ENCODE data around the gene CACNA2D2.

CACNA2D2 gene

GRCh38 chr3:50530001-50530970, 26.9 kb upstream of the CACNA2D2 start:
- H3K27ac ChIP-seq = no peak overlapping the region
- no peaks in the 10 kb centered on the region for H3K36me3 ChIP-seq
- no peak overlapping the region for H3K4me2 ChIP-seq
- peaks cover 27% of the 10 kb centered on the region for H3K4me1 ChIP-seq
- no peak overlapping the region for H3K4me3 ChIP-seq
- no peaks in the 10 kb centered on the region for H3K9me3 ChIP-seq
- H3K9ac ChIP-seq = no peak overlapping the region
- H3K27me3 ChIP-seq = peaks cover 44% of the 10 kb centered on the region
- H4K20me1 ChIP-seq = peaks cover 25% of the 10 kb centered on the region; the same call in 1 of the 2 replicates
- TF ChIP-seq Cebpa-rat (IDR thresholded peaks at IDR 0.05) = no peak

GRCh38 chr3:50525987-50526386, 22.6 kb upstream of the CACNA2D2 start:
- H3K9ac ChIP-seq = no peak overlapping the region
- peaks cover 27% of the 10 kb centered on the region for H3K27me3 ChIP-seq
- H3K27ac ChIP-seq = no peak overlapping the region
- H3K9me3 ChIP-seq = no peaks in the 10 kb centered on the region
- TF ChIP-seq Cebpa-rat (IDR thresholded peaks at IDR 0.05) = no peak
- H3K4me3 ChIP-seq = no peak overlapping the region
- no peak overlapping the region for H3K4me2 ChIP-seq
- H3K4me1 ChIP-seq = peaks cover 23% of the 10 kb centered on the region
- no peaks in the 10 kb centered on the region for H3K36me3 ChIP-seq
- peaks cover 27% of the 10 kb centered on the region; the same call in 1 of the 2 replicates for H4K20me1 ChIP-seq

- H3K9me3 ChIP-seq = no peaks in the 10 kb centered on the region
- H3K4me3 ChIP-seq = no peak overlapping the region
- peaks cover 21% of the 10 kb centered on the region for H3K27me3 ChIP-seq
- no peak overlapping the region for H3K27ac ChIP-seq
- no peak for TF ChIP-seq Cebpa-rat (IDR thresholded peaks at IDR 0.05)
- H3K9ac ChIP-seq = no peak overlapping the region
- peaks cover 29% of the 10 kb centered on the region for H3K4me1 ChIP-seq
- H4K20me1 ChIP-seq = peaks cover 27% of the 10 kb centered on the region; the same call in 1 of the 2 replicates
- H3K36me3 ChIP-seq = no peaks in the 10 kb centered on the region
- no peak overlapping the region for H3K4me2 ChIP-seq
Measured at GRCh38 chr3:50525191-50525910, 21.9 kb upstream of the CACNA2D2 start.

DNA sequence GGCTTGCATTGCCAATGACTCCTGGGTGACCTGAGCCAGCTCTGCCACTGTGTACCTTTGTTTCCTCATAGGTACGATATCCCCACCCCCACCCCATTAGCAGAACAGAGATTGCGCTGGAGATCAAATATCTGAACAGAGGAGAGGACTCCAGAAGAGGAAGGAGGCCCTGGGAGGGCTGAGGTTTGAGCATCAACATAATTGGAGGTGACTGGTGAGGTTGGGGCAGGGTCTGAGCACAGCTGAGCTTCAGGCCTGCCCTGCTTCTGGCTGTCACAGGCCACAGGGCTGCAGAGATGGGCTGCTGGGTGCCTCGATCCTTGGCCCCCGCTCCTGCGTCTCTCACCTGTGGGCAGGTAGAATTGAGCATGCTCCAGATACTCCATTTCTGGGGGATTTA, 21.3 kb upstream of the CACNA2D2 start:
- Histone ChIP-seq H4K20me1 (peaks cover 27% of the 10 kb centered on the region; the same call in 1 of the 2 replicates), H3K4me1 (peaks cover 35% of the 10 kb centered on the region), H3K27ac (no peak overlapping the region)

GRCh38 chr3:50523279-50523811, 19.9 kb upstream of the CACNA2D2 start:
- Histone ChIP-seq H3K9ac (no peak overlapping the region), H3K4me1 (peaks cover 49% of the 10 kb centered on the region), H3K9me3 (no peaks in the 10 kb centered on the region), H3K27ac (no peak overlapping the region), H3K27me3 (peaks cover under 1% of the 10 kb centered on the region; the same call in 1 of the 2 replicates), H3K36me3 (no peaks in the 10 kb centered on the region), H4K20me1 (peaks cover 27% of the 10 kb centered on the region; the same call in 1 of the 2 replicates), H3K4me3 (no peak overlapping the region), H3K4me2 (peak overlapping the region; percentile 19)
- TF ChIP-seq Cebpa-rat (IDR thresholded peaks at IDR 0.05) = no peak

More for the DNA sequence above, 21.3 kb upstream of the CACNA2D2 start:
- Histone ChIP-seq H3K4me3 (no peak overlapping the region), H3K36me3 (no peaks in the 10 kb centered on the region), H3K9me3 (no peaks in the 10 kb centered on the region), H3K4me2 (no peak overlapping the region), H3K27me3 (peaks cover 15% of the 10 kb centered on the region), H3K9ac (no peak overlapping the region)
- no peak for TF ChIP-seq Cebpa-rat (IDR thresholded peaks at IDR 0.05)

DNA sequence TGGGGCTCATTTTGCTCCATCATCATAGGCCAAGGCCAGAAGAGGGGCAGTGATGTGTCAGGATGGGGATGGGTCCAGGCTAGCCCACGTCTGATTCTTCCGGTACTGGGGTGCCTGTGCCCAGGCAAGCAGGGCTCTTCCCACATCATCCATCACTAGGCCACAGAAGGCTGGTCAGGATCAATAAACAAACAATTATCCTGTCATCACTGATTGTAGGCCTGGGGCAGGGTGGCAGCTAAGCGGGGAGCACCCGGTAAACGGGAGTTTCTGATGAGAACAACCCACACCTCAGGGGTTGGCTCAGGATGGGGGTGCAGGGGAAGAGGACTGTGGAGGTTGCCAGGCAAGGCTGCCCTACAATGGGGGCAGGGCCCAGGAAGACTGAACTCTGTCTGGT, 18.1 kb upstream of the CACNA2D2 start:
- TF ChIP-seq Cebpa-rat (IDR thresholded peaks at IDR 0.05) = no peak
- Histone ChIP-seq H3K4me2 (peak overlapping the region; percentile 89), H3K4me1 (peaks cover 66% of the 10 kb centered on the region), H3K36me3 (no peaks in the 10 kb centered on the region), H3K9ac (peak overlapping the region; percentile 53; the same call in 1 of the 2 replicates), H3K9me3 (no peaks in the 10 kb centered on the region), H3K27ac (peak overlapping the region; percentile 46), H4K20me1 (peaks cover 15% of the 10 kb centered on the region; the same call in 1 of the 2 replicates), H3K27me3 (no peaks in the 10 kb centered on the region), H3K4me3 (0 out of 2 replicates have a peak overlapping the region, but pooled peaks have one; percentile 7)

GRCh38 chr3:50520849-50521248, 17.4 kb upstream of the CACNA2D2 start:
- Histone ChIP-seq H3K27ac (peak overlapping the region; percentile 46), H3K9ac (peak overlapping the region; percentile 53), H3K4me3 (0 out of 2 replicates have a peak overlapping the region, but pooled peaks have one; percentile 7), H3K36me3 (no peaks in the 10 kb centered on the region), H4K20me1 (0 out of 2 replicates have a peak, but pooled peaks cover 10% of the 10 kb centered on the region), H3K27me3 (no peaks in the 10 kb centered on the region), H3K4me1 (peaks cover 73% of the 10 kb centered on the region), H3K9me3 (no peaks in the 10 kb centered on the region), H3K4me2 (peak overlapping the region; percentile 89)
- TF ChIP-seq Cebpa-rat (IDR thresholded peaks at IDR 0.05) = no peak

GRCh38 chr3:50519471-50520089, 16.1 kb upstream of the CACNA2D2 start:
- Histone ChIP-seq H3K9me3 (no peaks in the 10 kb centered on the region), H3K9ac (no peak overlapping the region), H3K36me3 (no peaks in the 10 kb centered on the region), H3K4me3 (no peak overlapping the region), H3K27ac (no peak overlapping the region), H3K4me1 (peaks cover 86% of the 10 kb centered on the region), H3K27me3 (no peaks in the 10 kb centered on the region), H4K20me1 (0 out of 2 replicates have a peak, but pooled peaks cover 4% of the 10 kb centered on the region), H3K4me2 (peak overlapping the region; percentile 95)
- no peak for TF ChIP-seq Cebpa-rat (IDR thresholded peaks at IDR 0.05)

DNA sequence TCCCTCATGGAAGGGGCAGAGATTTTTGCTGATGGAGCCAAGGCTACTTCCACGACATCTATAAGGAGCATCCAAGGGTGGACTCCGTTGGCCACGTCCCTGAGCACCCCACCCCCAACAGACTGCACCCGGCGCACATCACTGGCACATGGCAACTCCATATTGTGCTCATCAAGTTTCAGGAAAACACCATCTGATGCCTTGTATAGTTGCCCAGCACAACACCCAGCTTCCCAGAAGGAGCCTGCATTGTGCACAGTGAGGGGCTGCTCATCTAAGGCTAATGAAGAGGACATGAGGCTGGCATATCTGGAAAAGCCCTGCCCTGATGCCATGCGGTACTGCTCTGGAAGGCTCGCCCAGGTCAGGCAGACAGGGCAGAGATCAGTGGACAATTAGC, 15.0 kb upstream of the CACNA2D2 start:
- Histone ChIP-seq H3K27me3 (no peaks in the 10 kb centered on the region), H3K9ac (no peak overlapping the region), H3K4me3 (no peak overlapping the region), H3K27ac (no peak overlapping the region), H3K36me3 (no peaks in the 10 kb centered on the region), H4K20me1 (no peaks in the 10 kb centered on the region), H3K4me2 (peak overlapping the region; percentile 95), H3K9me3 (no peaks in the 10 kb centered on the region), H3K4me1 (peaks cover 94% of the 10 kb centered on the region)
- TF ChIP-seq Cebpa-rat (IDR thresholded peaks at IDR 0.05) = no peak

Measured in BLaER1 (cell line).